ENCODE results near the gene ZNF385D.

- TF ChIP-seq SP1 (IDR thresholded peaks at IDR 0.05; ENCODE audit: low read depth): no peak
- TF ChIP-seq REST (IDR thresholded peaks at IDR 0.05; ENCODE audit: low read depth): no peak
- no peak for TF ChIP-seq EZH2 (IDR thresholded peaks at IDR 0.05)
- TF ChIP-seq POLR2A (IDR thresholded peaks at IDR 0.05; ENCODE audit: borderline replicate concordance, extremely low read depth, insufficient read depth, insufficient read length): no peak
- TF ChIP-seq CTCF (IDR thresholded peaks at IDR 0.05 in 2 of 3, conservative IDR thresholded peaks at IDR 0.05 in 1 of 3; ENCODE audit: borderline replicate concordance in 1 of 3, insufficient read depth in 1 of 3, low read depth in 2 of 3, low read length in 2 of 3): no peak
- no peak for TF ChIP-seq POLR2AphosphoS5 (IDR thresholded peaks at IDR 0.05; ENCODE audit: low read depth, low read length)
Measured at GRCh38 chr3:21407743-21408142, 343.3 kb downstream of the ZNF385D start.

All from HCT116 (cell line).